WERI-Rb-1 (cell line): Measurements from ENCODE around the gene APBA2.

Experiments used
- DNase-seq: peaks from one replicate; pipeline ENCODE4 v3.0.0-alpha.2; 2020
- H3K27ac ChIP-seq: fragments of 250-450 bp; sonication (Bioruptor Pico); 2 replicates; pipeline ENCODE4 v1.5.1; 2020; ENCODE audit warnings: mild to moderate bottlenecking, moderate library complexity
- H3K27me3 ChIP-seq: fragments of 250-450 bp; sonication (Bioruptor Pico); 2 replicates; pipeline ENCODE4 v1.5.1; 2021; ENCODE audit warnings: mild to moderate bottlenecking, low read depth, moderate library complexity; ENCODE audit not compliant: insufficient read depth, severe bottlenecking
- H3K36me3 ChIP-seq: fragments of 250-450 bp; sonication (Bioruptor Pico); 2 replicates; pipeline ENCODE4 v1.5.1; 2020; ENCODE audit warnings: mild to moderate bottlenecking, moderate library complexity
- H3K4me3 ChIP-seq: 2 replicates; pipeline ENCODE4 v1.5.1; 2011; ENCODE audit warnings: low read depth, mild to moderate bottlenecking, control low read depth, low read length
- H3K9me3 ChIP-seq: fragments of 250-450 bp; sonication (Bioruptor Pico); 2 replicates; pipeline ENCODE4 v1.5.1; 2021; ENCODE audit warnings: mild to moderate bottlenecking, moderate library complexity; ENCODE audit not compliant: severe bottlenecking
- TF ChIP-seq, protein P1 (sequence below): IDR thresholded peaks from 2 replicates; pipeline ENCODE4 v1.5.1; 2011; ENCODE audit warnings: low read depth, mild to moderate bottlenecking, control low read depth, inconsistent platforms, low read length

Gene APBA2

DNA sequence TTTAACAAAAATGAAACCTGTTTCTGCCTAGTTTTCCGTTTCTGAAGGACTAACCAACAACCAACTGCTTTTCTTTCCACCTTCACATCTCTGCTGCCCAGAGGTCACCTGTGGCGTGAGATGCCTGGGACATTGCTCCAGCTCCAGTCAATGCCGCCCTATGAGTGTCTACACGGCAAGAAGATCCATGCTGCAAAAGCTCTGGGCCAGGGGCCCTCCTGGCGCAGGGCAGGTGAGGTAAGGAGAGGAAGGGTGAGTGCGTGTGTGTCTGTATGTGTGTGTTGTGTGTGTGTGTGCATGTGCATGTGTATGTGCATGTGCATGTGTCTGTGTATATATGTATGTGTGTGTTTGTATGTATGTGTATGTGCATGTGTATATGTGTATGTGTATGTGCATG lies 252.5 kb downstream of the APBA2 start:
- Histone ChIP-seq H3K27ac (no peak overlapping the region), H3K4me3 (no peak overlapping the region), H3K27me3 (peaks cover 39% of the 10 kb centered on the region), H3K9me3 (no peaks in the 10 kb centered on the region), H3K36me3 (no peaks in the 10 kb centered on the region)
- TF ChIP-seq, protein P1, sequence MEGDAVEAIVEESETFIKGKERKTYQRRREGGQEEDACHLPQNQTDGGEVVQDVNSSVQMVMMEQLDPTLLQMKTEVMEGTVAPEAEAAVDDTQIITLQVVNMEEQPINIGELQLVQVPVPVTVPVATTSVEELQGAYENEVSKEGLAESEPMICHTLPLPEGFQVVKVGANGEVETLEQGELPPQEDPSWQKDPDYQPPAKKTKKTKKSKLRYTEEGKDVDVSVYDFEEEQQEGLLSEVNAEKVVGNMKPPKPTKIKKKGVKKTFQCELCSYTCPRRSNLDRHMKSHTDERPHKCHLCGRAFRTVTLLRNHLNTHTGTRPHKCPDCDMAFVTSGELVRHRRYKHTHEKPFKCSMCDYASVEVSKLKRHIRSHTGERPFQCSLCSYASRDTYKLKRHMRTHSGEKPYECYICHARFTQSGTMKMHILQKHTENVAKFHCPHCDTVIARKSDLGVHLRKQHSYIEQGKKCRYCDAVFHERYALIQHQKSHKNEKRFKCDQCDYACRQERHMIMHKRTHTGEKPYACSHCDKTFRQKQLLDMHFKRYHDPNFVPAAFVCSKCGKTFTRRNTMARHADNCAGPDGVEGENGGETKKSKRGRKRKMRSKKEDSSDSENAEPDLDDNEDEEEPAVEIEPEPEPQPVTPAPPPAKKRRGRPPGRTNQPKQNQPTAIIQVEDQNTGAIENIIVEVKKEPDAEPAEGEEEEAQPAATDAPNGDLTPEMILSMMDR, result no peak
- DNase-seq, result no peak

DNA sequence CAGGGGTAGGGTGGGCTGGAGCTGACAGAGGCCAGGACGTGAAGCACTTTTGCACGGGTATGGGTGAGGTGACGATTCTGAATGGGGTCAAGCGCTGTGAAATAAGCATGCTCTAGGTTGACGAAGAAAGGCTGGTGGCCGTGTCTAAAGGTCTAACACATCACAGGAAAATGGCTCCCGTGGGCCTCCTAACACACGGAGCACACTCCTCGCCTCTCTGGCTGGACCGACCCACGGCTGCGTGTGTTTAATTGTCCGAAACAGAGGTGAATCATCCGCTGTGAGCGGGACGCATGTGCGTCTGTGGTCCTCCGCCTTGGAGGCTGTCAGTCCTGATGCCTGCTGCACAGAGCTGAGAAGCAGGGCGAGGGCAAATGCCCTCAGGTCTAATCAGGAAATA lies 253.3 kb downstream of the APBA2 start:
- H3K27ac ChIP-seq, result no peak overlapping the region
- TF ChIP-seq, protein P1, result no peak

DNA sequence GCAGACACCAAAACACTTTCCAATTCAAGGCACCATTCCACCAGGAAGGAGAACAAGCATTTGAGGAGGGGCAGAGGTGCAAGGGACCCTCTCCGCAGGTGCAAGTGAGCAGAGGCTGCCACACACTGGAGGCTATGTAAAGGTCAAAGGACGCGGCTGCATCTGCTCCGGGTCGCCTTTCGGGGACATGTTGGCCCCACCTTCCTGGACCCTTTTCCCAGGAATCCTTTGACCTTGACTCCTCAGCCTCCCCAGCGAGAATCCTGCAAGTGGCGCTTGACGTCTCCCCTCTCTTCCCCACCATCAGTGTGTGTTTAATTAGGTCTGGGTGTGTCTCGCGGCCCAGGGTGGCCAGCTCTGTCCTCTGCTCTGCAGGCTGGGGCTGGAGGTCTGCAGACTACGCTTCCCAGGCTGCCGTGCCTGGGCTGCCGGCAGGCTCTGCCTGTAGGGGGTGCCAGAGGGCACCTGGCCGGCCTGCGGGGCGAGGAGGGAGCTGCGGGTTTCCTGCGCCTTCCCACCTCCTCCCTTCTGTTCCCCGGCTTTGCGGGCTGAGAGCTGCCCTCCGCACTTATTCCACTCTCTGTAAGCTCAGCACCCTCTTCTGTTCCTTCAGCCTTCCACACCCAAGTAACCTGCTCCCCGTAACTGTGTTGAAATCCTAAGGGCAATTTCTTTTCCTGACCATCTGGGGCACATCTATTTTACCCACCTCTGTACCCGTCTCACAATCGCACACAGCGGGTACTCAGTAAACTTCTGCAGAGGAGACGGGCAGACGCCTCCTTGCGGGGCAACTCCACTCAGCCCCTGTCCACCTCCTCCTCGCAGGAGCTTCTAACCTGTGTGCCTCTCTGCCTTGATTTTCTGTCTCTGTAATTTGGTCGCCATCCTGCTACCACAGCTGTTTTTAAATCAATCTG lies 254.0 kb downstream of the APBA2 start:
- TF ChIP-seq, protein P1, result peak; percentile 98
- Histone ChIP-seq H3K9me3 (no peaks in the 10 kb centered on the region), H3K27me3 (peaks cover 54% of the 10 kb centered on the region), H3K4me3 (no peak overlapping the region; the same call in 1 of the 2 replicates), H3K27ac (no peak overlapping the region), H3K36me3 (no peaks in the 10 kb centered on the region)
- peak; percentile 66 for DNase-seq

More for the DNA sequence above, 253.3 kb downstream of the APBA2 start:
- Histone ChIP-seq H3K4me3 (no peak overlapping the region), H3K9me3 (no peaks in the 10 kb centered on the region), H3K27me3 (peaks cover 47% of the 10 kb centered on the region), H3K36me3 (no peaks in the 10 kb centered on the region)
- DNase-seq, result no peak

DNA sequence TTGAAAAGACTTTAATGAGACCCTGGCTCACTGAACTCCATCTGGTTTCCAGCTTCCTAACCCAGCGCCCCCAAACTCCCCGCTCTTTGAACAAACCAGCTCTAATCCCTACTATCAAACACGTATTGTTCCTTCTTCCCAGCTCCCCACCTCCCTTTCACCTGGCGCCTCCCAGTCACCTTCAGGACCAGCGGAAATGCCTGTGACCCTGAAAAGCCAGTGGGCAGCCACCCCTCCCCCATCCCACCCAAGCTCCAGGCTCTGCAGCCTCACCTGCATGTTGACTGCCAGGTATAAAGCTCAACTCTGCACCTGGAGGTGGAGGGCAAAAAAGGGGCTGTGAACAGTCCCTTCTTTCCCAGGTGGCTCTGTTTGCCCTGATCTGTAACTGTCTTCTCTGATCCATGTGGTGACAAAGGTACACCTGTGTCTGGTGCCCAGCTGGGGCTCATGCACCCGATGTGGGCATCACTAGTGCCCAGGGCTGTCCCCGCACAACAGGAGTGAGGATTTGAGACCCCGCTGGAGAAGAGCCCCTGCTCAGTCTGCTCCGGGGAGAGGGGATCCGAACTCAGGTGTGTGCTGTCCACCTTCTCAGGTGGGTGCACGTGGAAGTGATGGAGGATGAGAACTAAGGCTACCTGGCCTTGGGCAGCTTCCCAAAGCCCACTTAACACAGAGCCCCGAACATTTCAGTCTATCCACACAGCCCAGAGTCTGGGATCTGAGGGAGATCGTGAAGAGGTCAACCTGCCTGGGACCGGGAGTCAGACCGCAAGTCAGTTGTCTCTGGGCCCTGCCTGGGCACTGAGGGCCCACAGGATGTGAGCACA lies 254.9 kb downstream of the APBA2 start:
- TF ChIP-seq, protein P1, result no peak
- Histone ChIP-seq H3K36me3 (no peaks in the 10 kb centered on the region), H3K27ac (no peak overlapping the region), H3K9me3 (no peaks in the 10 kb centered on the region), H3K27me3 (peaks cover 62% of the 10 kb centered on the region), H3K4me3 (no peak overlapping the region)
- no peak for DNase-seq

DNA sequence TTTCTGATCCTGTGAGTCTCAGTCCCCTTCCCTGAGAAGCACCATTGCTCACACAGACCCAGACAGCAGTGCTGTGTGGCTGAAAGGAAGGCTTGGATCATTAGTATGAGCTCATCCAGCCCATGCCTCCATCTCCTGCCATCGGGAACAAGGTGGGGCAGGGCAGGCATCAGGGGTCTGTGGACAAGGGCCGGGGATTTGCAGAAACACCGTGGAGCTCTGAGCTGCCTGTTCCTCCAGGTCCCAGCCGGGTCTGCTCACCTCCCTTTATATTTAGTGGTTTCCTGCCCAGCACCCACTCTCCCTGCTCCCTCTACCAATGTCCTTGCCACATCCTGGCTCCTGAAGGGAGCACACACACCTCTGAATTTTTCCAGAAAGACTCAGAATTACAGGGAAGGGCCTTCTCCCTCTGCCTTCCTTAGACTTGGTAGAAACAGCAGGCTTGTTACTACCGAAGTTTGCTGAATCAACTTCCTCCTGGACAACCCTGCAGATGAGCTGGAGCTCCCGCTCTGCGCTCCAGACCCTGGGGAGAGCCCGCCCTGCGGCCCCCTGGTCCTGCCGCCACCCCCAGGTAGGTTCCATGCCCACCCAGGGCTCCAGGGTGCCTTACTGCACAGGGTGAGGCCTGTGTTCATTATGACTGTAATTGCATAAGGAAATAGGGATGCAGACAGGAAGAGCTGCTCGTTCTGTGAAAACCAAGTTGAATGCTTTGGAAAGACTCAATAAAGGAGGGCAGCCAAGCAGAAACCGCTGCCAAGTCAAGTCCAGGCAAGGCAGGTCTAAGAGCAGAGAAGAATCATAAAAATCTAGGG lies 255.7 kb downstream of the APBA2 start:
- no peak for DNase-seq

More for the DNA sequence above, 255.7 kb downstream of the APBA2 start:
- TF ChIP-seq, protein P1, result no peak
- H3K27ac ChIP-seq, result no peak overlapping the region
- no peak overlapping the region for H3K4me3 ChIP-seq
- H3K27me3 ChIP-seq, result peaks cover 70% of the 10 kb centered on the region
- H3K36me3 ChIP-seq, result no peaks in the 10 kb centered on the region
- no peaks in the 10 kb centered on the region for H3K9me3 ChIP-seq
